HepG2 (cell line): ENCODE data around the gene RABGGTB. TPM values are rescaled to one million over a fixed set of nuclear protein-coding genes. Genes with fewer than 3 reads are reported as not detected.

Source experiments
- CERS6 ChIP-seq: sonication (generic); formaldehyde crosslinking; IDR thresholded peaks from 2 replicates; pipeline ENCODE4 v1.5.0; 2020; ENCODE audit warnings: missing genetic modification reagents
- FOXK1 ChIP-seq: sonication (generic); formaldehyde crosslinking; IDR thresholded peaks from 2 replicates; pipeline ENCODE4 v1.4.0; 2020; ENCODE audit warnings: low read depth, missing genetic modification reagents, borderline replicate concordance
- HOXA9 ChIP-seq: sonication (generic); formaldehyde crosslinking; IDR thresholded peaks from 2 replicates; pipeline ENCODE4 v1.8.1; 2022; ENCODE audit warnings: missing genetic modification reagents, mild to moderate bottlenecking, moderate library complexity, borderline replicate concordance
- IKZF4 ChIP-seq: sonication (generic); formaldehyde crosslinking; IDR thresholded peaks from 2 replicates; pipeline ENCODE4 v1.5.1; 2020; ENCODE audit warnings: borderline replicate concordance, mild to moderate bottlenecking, low read depth, missing genetic modification reagents; ENCODE audit errors: not compliant biosample characterization
- PPARG ChIP-seq: conservative IDR thresholded peaks from 2 replicates; pipeline ENCODE4 v1.6.1; 2016; ENCODE audit warnings: missing biosample characterization, missing genetic modification reagents
- RAD21 ChIP-seq: fragments of 450-650 bp; formaldehyde crosslinking; IDR thresholded peaks from 2 replicates; pipeline ENCODE4 v1.5.0; 2020; ENCODE audit warnings: mild to moderate bottlenecking
- SCMH1 ChIP-seq: sonication (generic); formaldehyde crosslinking; IDR thresholded peaks from 2 replicates; pipeline ENCODE4 v1.9.0; 2021; ENCODE audit warnings: missing genetic modification reagents, mild to moderate bottlenecking, borderline replicate concordance
- SNAPC2 ChIP-seq: sonication (generic); formaldehyde crosslinking; IDR thresholded peaks from 2 replicates; pipeline ENCODE4 v1.8.1; 2022; ENCODE audit warnings: mild to moderate bottlenecking, missing genetic modification reagents
- TSC22D2 ChIP-seq: sonication (generic); formaldehyde crosslinking; IDR thresholded peaks from 2 replicates; pipeline ENCODE4 v1.5.1; 2020; ENCODE audit warnings: missing genetic modification reagents, mild to moderate bottlenecking, borderline replicate concordance
- ZBTB38 ChIP-seq: sonication (generic); formaldehyde crosslinking; IDR thresholded peaks from 2 replicates; pipeline ENCODE4 v1.5.1; 2020; ENCODE audit warnings: mild to moderate bottlenecking, missing genetic modification reagents
- ZFP36L1 ChIP-seq: sonication (generic); formaldehyde crosslinking; IDR thresholded peaks from 2 replicates; pipeline ENCODE4 v1.8.0; 2022; ENCODE audit warnings: mild to moderate bottlenecking, missing genetic modification reagents, moderate library complexity
- ZNF10 ChIP-seq: sonication (generic); formaldehyde crosslinking; IDR thresholded peaks from 2 replicates; pipeline ENCODE4 v1.4.0; 2020; ENCODE audit warnings: mild to moderate bottlenecking, low read depth, missing genetic modification reagents, borderline replicate concordance
- ZNF101 ChIP-seq: sonication (generic); formaldehyde crosslinking; IDR thresholded peaks from 2 replicates; pipeline ENCODE4 v1.4.0; 2020; ENCODE audit warnings: mild to moderate bottlenecking, low read depth, missing genetic modification reagents, borderline replicate concordance
- ZNF367 ChIP-seq: sonication (generic); formaldehyde crosslinking; IDR thresholded peaks from 2 replicates; pipeline ENCODE4 v1.4.0; 2020; ENCODE audit warnings: missing genetic modification reagents, borderline replicate concordance
- ZNF563 ChIP-seq: sonication (generic); formaldehyde crosslinking; IDR thresholded peaks from 2 replicates; pipeline ENCODE4 v1.8.0; 2022; ENCODE audit warnings: mild to moderate bottlenecking, moderate library complexity, missing genetic modification reagents
- ZNF570 ChIP-seq: sonication (generic); formaldehyde crosslinking; IDR thresholded peaks from 2 replicates; pipeline ENCODE4 v1.4.0; 2020; ENCODE audit warnings: mild to moderate bottlenecking, missing genetic modification reagents, borderline replicate concordance
- ZNF646 ChIP-seq: sonication (generic); formaldehyde crosslinking; IDR thresholded peaks from 2 replicates; pipeline ENCODE4 v1.9.0; 2021; ENCODE audit warnings: mild to moderate bottlenecking, missing genetic modification reagents
- ZNF674 ChIP-seq: sonication (generic); formaldehyde crosslinking; IDR thresholded peaks from 2 replicates; pipeline ENCODE4 v1.5.0; 2020; ENCODE audit warnings: low read depth, mild to moderate bottlenecking, missing genetic modification reagents
- ZNF691 ChIP-seq: sonication (generic); formaldehyde crosslinking; IDR thresholded peaks from 2 replicates; pipeline ENCODE4 v1.4.0; 2020; ENCODE audit warnings: missing genetic modification reagents, low read depth, mild to moderate bottlenecking, borderline replicate concordance
- ZNF780A ChIP-seq: sonication (generic); formaldehyde crosslinking; IDR thresholded peaks from 2 replicates; pipeline ENCODE4 v1.8.0; 2022; ENCODE audit warnings: mild to moderate bottlenecking, missing genetic modification reagents, moderate library complexity
- polyA plus RNA-seq, 8 experiments: library from polyadenylated mRNA; depleted of rRNA in 3 of 8; stranded (reverse) in 7 of 8; unstranded in 1 of 8; fragments of >200 nt; fragmentation: Illumina TruSeq in 4 of 8; extraction: Trizol in 4 of 8; gene quantifications; 2 replicates each; pipeline versions ENCODE4 v1.2.1 to v1.2.3, GENCODE V29; 2011 to 2016; ENCODE audit warnings: low read depth in 4 of 8, missing spikeins in 1 of 8, mixed read lengths in 1 of 8; ENCODE audit not compliant: insufficient read depth in 1 of 8
- total RNA-seq, 5 experiments: library from RNA; depleted of rRNA; stranded (reverse); fragments of >200 nt; fragmentation: Illumina TruSeq; extraction: Trizol; gene quantifications; 2 replicates each; pipeline ENCODE4 v1.2.3, GENCODE V29; 2016; ENCODE audit warnings: low read depth in 1 of 5

Gene RABGGTB
- total and polyA plus RNA-seq, 2 of the 13 experiments (the other 11 are each of a cell fraction or from before 2014, with no cell fraction given) = 185 to 290 TPM

GRCh38 chr1:75785983-75786853 lies at the start of gene RABGGTB (continued):
- TF ChIP-seq ZNF691 = peak; percentile 62; the same call in 1 of the 2 replicates
- TF ChIP-seq ZNF646 (CRISPR knock-in tag) = no peak
- no peak for TF ChIP-seq ZNF367 (CRISPR knock-in tag)
- no peak for TF ChIP-seq ZNF570 (CRISPR knock-in tag)
- peak; percentile 63; the same call in 1 of the 2 replicates for TF ChIP-seq PPARG
- no peak; the same call in 1 of the 2 replicates for TF ChIP-seq ZNF563 (CRISPR knock-in tag)
- TF ChIP-seq HOXA9 (CRISPR knock-in tag) = no peak
- peak; percentile 28; the same call in 1 of the 2 replicates for TF ChIP-seq ZBTB38 (CRISPR knock-in tag)
- peak; percentile 39; the same call in 1 of the 2 replicates for TF ChIP-seq RAD21 (CRISPR knock-in tag)
- no peak for TF ChIP-seq ZNF674 (CRISPR knock-in tag)
- TF ChIP-seq IKZF4 = no peak
- peak; percentile 72; the same call in 1 of the 2 replicates for TF ChIP-seq FOXK1 (CRISPR knock-in tag)
- TF ChIP-seq ZNF10 = no peak
- TF ChIP-seq CERS6 (CRISPR knock-in tag) = no peak
- TF ChIP-seq TSC22D2 (CRISPR knock-in tag) = peak; percentile 55; the same call in 1 of the 2 replicates
- TF ChIP-seq SNAPC2 (CRISPR knock-in tag) = no peak
- no peak for TF ChIP-seq ZNF101 (CRISPR knock-in tag)
- no peak for TF ChIP-seq ZNF780A (CRISPR knock-in tag)
- peak; percentile 71; the same call in 1 of the 2 replicates for TF ChIP-seq ZFP36L1 (CRISPR knock-in tag)
- no peak for TF ChIP-seq SCMH1
